HUES64 (cell line): ENCODE results near the gene GALNT9.
"Not testable (repeated sequence)": the region's sequence is repeated elsewhere in the genome, so short reads cannot be mapped to it uniquely, and the experiment has no call there.

ENCODE experiments used
- H3K27ac ChIP-seq: 2 replicates; pipeline ENCODE4 v1.7.0; 2013; ENCODE audit warnings: low read depth, low read length, inconsistent platforms
- H3K27me3 ChIP-seq: 2 replicates; pipeline ENCODE4 v1.6.1; 2013; ENCODE audit warnings: mild to moderate bottlenecking, low read length; ENCODE audit not compliant: insufficient read depth
- H3K36me3 ChIP-seq: 2 replicates; pipeline ENCODE4 v1.6.1; 2013; ENCODE audit warnings: mild to moderate bottlenecking, low read length; ENCODE audit not compliant: insufficient read depth
- H3K4me1 ChIP-seq: 2 replicates; pipeline ENCODE4 v1.6.1; 2013; ENCODE audit warnings: mild to moderate bottlenecking, low read length, moderate library complexity; ENCODE audit not compliant: insufficient read depth
- H3K4me3 ChIP-seq: 2 replicates; pipeline ENCODE4 v1.5.1; 2013; ENCODE audit warnings: mild to moderate bottlenecking, low read length, moderate library complexity
- H3K9ac ChIP-seq: 2 replicates; pipeline ENCODE4 v1.6.1; 2013; ENCODE audit warnings: mild to moderate bottlenecking, low read depth, low read length
- H3K9me3 ChIP-seq: 2 replicates; pipeline ENCODE4 v1.6.1; 2013; ENCODE audit warnings: low read depth, low read length; ENCODE audit not compliant: insufficient read depth
- WGBS: fragments of 150-250, 120-280 bp; methylation state at CpG from one replicate; pipeline ENCODE4 v1.1.7; 2013; ENCODE audit warnings: missing lambda C conversion rate; 5-methylcytosine and 5-hydroxymethylcytosine counted together

Gene GALNT9

GRCh38 chr12:132365226-132365625 lies 35.8 kb upstream of the GALNT9 start:
- H3K27me3 ChIP-seq = no peaks in the 10 kb centered on the region; the same call in 1 of the 2 replicates
- H3K9me3 ChIP-seq = peaks cover 52% of the 10 kb centered on the region
- H3K27ac ChIP-seq = no peak overlapping the region
- no peak overlapping the region for H3K4me3 ChIP-seq
- H3K36me3 ChIP-seq = no peaks in the 10 kb centered on the region
- H3K4me1 ChIP-seq = no peaks in the 10 kb centered on the region
- no peak overlapping the region for H3K9ac ChIP-seq
- 93% methylated on average over 10 of the region's 10 CpGs for WGBS

- no peaks in the 10 kb centered on the region; the same call in 1 of the 2 replicates for H3K27me3 ChIP-seq
- H3K36me3 ChIP-seq = no peaks in the 10 kb centered on the region
- no peak overlapping the region for H3K4me3 ChIP-seq
- H3K9ac ChIP-seq = no peak overlapping the region
- H3K4me1 ChIP-seq = no peaks in the 10 kb centered on the region
- peaks cover 54% of the 10 kb centered on the region for H3K9me3 ChIP-seq
- WGBS = 82% methylated on average over 10 of the region's 15 CpGs
- no peak overlapping the region for H3K27ac ChIP-seq
Measured at GRCh38 chr12:132364348-132364902, 35.0 kb upstream of the GALNT9 start.

GRCh38 chr12:132363661-132364347 lies 34.4 kb upstream of the GALNT9 start:
- Histone ChIP-seq H3K27ac (no peak overlapping the region), H3K36me3 (no peaks in the 10 kb centered on the region), H3K9ac (no peak overlapping the region), H3K4me3 (no peak overlapping the region), H3K4me1 (no peaks in the 10 kb centered on the region), H3K9me3 (peaks cover 52% of the 10 kb centered on the region), H3K27me3 (no peaks in the 10 kb centered on the region; the same call in 1 of the 2 replicates)
- 85% methylated on average over 22 of the region's 22 CpGs for WGBS

GRCh38 chr12:132362996-132363660 lies 33.7 kb upstream of the GALNT9 start:
- Histone ChIP-seq H3K27me3 (no peaks in the 10 kb centered on the region; the same call in 1 of the 2 replicates), H3K27ac (no peak overlapping the region), H3K9ac (no peak overlapping the region), H3K36me3 (no peaks in the 10 kb centered on the region), H3K4me3 (no peak overlapping the region), H3K4me1 (no peaks in the 10 kb centered on the region), H3K9me3 (peaks cover 54% of the 10 kb centered on the region)
- WGBS = 92% methylated on average over 29 of the region's 29 CpGs

GRCh38 chr12:132360906-132361777 lies 31.8 kb upstream of the GALNT9 start:
- Histone ChIP-seq H3K27ac (no peak overlapping the region), H3K4me3 (no peak overlapping the region), H3K4me1 (no peaks in the 10 kb centered on the region), H3K27me3 (peaks cover 3% of the 10 kb centered on the region; the same call in 1 of the 2 replicates), H3K9me3 (peaks cover 61% of the 10 kb centered on the region), H3K9ac (no peak overlapping the region), H3K36me3 (no peaks in the 10 kb centered on the region)
- 90% methylated on average over 52 of the region's 52 CpGs for WGBS

GRCh38 chr12:132360410-132360809 lies 31.0 kb upstream of the GALNT9 start:
- Histone ChIP-seq H3K4me3 (no peak overlapping the region), H3K9me3 (peaks cover 65% of the 10 kb centered on the region), H3K4me1 (no peaks in the 10 kb centered on the region), H3K36me3 (no peaks in the 10 kb centered on the region), H3K27me3 (peaks cover 3% of the 10 kb centered on the region; the same call in 1 of the 2 replicates), H3K9ac (no peak overlapping the region), H3K27ac (no peak overlapping the region)
- WGBS = 92% methylated on average over 7 of the region's 7 CpGs

- no peak overlapping the region for H3K9ac ChIP-seq
- no peaks in the 10 kb centered on the region for H3K4me1 ChIP-seq
- H3K27ac ChIP-seq = no peak overlapping the region
- peaks cover 3% of the 10 kb centered on the region; the same call in 1 of the 2 replicates for H3K27me3 ChIP-seq
- WGBS = 82% methylated on average over 16 of the region's 16 CpGs
- peaks cover 63% of the 10 kb centered on the region for H3K9me3 ChIP-seq
- no peaks in the 10 kb centered on the region for H3K36me3 ChIP-seq
- no peak overlapping the region for H3K4me3 ChIP-seq
Measured at GRCh38 chr12:132359971-132360370, 30.6 kb upstream of the GALNT9 start.

GRCh38 chr12:132359551-132359950 lies 30.2 kb upstream of the GALNT9 start:
- Histone ChIP-seq H3K9ac (no peak overlapping the region), H3K9me3 (peaks cover 64% of the 10 kb centered on the region), H3K27ac (no peak overlapping the region), H3K36me3 (no peaks in the 10 kb centered on the region), H3K27me3 (peaks cover 3% of the 10 kb centered on the region; the same call in 1 of the 2 replicates), H3K4me3 (no peak overlapping the region), H3K4me1 (no peaks in the 10 kb centered on the region)
- 85% methylated on average over 14 of the region's 14 CpGs for WGBS

- not testable (repeated sequence) for H3K4me3 ChIP-seq, H3K36me3 ChIP-seq, H3K27me3 ChIP-seq, H3K9ac ChIP-seq, H3K27ac ChIP-seq, H3K4me1 ChIP-seq
- H3K9me3 ChIP-seq = peaks cover 71% of the 10 kb centered on the region
- 88% methylated on average over 45 of the region's 57 CpGs for WGBS
Measured at GRCh38 chr12:132358241-132359225, 29.1 kb upstream of the GALNT9 start.

GRCh38 chr12:132357623-132358186 lies 28.3 kb upstream of the GALNT9 start:
- H3K9ac ChIP-seq = no peak overlapping the region
- WGBS = 89% methylated on average over 25 of the region's 25 CpGs
- H3K9me3 ChIP-seq = peaks cover 69% of the 10 kb centered on the region
- no peak overlapping the region for H3K4me3 ChIP-seq
- peaks cover 3% of the 10 kb centered on the region; the same call in 1 of the 2 replicates for H3K27me3 ChIP-seq
- no peaks in the 10 kb centered on the region for H3K4me1 ChIP-seq
- no peaks in the 10 kb centered on the region for H3K36me3 ChIP-seq
- no peak overlapping the region for H3K27ac ChIP-seq
